HG02938 (cell line): ENCODE data around the gene TNFAIP8L2.

ENCODE experiments used
- ATAC-seq: cut with Tn5 transposase; IDR thresholded peaks from one replicate; pipeline ENCODE4 v1.9.1; 2021; ENCODE audit warnings: mild to moderate bottlenecking, moderate library complexity; ENCODE audit not compliant: unreplicated experiment

TNFAIP8L2 gene

DNA sequence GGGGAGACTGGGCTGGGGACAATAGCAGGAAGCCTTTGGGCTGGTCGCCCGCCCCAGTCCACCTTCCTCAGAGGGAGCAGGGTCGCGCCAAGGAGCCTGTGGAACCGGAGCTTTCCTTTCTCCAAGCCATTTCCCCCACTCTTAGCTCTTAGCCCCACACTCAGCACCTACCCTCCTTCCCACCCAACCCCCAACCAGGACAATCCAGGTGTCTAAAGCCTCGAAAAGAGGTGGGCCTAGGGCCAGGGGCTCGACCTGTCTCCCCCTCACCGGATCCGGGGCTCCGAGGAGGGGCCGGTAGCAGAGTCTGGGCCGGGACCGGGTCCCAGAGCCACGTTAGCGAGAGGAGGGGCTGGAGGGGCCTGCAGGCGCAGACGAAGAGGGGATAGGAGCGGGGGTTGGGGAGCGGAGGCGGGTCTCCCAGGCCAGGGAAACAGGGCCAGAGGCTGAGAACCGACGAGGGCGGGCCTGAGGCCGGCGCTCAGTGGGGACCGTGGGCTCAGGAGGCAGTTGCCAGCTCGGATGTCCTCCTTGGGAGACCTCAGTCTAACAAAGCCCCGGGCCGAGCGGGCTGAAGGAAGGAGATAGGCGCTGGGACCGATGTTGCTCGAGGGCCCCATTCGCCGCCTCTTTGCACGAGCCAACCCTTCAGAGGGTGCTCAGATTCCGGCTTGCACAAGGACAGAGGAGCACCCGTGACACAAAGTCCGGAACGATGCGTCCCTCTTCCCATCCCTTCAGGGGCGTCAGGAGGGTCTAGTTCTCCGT is 11.0 kb upstream of the TNFAIP8L2 start:
- no peak for ATAC-seq

- no peak for ATAC-seq
Observed at GRCh38 chr1:151146072-151146411, 10.4 kb upstream of the TNFAIP8L2 start.

GRCh38 chr1:151146412-151147131 is 9.9 kb upstream of the TNFAIP8L2 start, which contains the start of gene SEMA6C:
TSS of gene SEMA6C (minus strand) at chr1:151146631. CDS start at chr1:151142621, 4,010 bp downstream.
- ATAC-seq, result peak; percentile 95

DNA sequence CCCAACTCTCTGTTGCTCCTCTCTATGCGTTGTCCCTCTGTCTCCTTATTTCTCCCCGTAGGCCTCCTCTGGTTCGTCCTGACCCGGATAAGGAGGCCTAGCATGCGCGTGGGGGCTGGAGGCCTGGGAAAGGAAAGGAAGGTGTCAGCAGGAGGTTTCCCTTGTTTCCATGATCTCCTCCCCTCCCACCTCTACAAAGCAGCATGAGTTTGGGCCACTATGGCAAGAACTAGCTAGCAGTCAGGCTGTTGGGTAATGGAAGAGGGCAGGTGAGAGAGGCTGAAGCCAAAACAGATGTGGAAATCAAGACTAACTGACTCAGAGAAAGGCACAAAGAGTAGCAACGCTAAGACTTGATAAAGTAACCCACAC is 9.3 kb upstream of the TNFAIP8L2 start:
- no peak for ATAC-seq

GRCh38 chr1:151147665-151148064 is 8.8 kb upstream of the TNFAIP8L2 start:
- ATAC-seq, result no peak

DNA sequence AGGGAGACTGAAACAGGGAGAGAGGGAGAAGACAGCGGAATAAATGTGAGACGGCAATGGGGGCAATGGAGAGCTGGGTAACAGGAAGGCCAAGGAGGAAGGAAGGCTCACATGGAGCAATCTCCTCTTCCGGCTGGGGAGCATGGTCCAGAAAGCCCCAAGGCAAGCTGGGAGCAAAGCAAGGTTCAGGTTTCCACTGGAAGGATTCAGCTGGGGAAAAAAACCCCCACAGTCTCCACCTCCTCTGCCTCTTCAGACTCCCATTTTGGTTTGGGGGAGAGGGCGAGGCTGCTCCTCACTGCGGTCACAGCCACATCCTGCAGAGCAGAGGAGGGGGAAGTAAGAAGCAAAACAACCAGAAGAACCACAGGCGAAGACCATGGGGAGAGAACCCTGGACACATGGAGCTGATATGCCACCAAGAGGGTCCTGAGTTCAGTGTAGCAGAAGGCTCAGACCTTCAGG is 650 bp downstream of the TNFAIP8L2 start:
- no peak for ATAC-seq

DNA sequence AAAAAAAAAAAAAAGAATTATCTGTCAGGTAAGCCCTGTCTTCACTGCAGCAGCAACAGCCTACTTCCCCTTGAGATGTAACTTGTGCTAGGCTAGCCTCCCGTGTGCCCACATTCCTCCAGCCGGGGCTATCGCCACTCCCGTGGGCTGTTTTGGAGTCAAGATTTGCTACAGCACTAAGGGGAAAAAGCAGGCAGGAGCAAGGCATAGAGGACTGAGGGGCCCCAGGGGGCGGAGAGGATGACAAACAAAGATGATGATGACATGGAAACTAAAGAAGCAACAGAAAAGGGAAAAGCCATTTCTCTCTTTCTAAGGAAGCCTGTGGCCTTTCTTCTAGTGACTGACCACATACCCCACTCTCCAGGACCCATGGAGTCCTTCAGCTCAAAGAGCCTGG is 1.9 kb downstream of the TNFAIP8L2 start:
- ATAC-seq, result no peak

GRCh38 chr1:151158751-151159251 is 2.4 kb downstream of the TNFAIP8L2 start:
- ATAC-seq, result no peak

DNA sequence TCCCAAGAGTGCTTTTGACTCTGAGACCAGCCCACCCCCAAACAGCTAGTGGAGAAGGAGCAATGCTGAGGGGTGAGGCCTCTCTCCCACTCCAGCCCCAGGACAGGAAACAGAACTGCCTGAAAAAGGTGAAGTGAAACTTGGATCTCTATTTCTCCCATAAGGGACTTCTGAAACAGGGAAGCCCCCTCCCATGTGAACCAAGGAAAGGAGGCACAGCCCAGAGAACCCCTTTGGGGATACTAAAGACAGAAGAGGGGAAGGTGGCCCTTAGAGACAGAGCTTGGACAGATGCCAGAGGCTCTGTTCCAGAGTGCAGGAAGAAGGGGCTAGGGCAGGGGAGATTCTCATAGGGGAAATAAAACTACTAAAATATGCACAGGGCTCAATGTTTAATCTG is 2.9 kb downstream of the TNFAIP8L2 start:
- ATAC-seq, result no peak

GRCh38 chr1:151164732-151165280 is 8.4 kb downstream of the TNFAIP8L2 start:
- ATAC-seq, result no peak

DNA sequence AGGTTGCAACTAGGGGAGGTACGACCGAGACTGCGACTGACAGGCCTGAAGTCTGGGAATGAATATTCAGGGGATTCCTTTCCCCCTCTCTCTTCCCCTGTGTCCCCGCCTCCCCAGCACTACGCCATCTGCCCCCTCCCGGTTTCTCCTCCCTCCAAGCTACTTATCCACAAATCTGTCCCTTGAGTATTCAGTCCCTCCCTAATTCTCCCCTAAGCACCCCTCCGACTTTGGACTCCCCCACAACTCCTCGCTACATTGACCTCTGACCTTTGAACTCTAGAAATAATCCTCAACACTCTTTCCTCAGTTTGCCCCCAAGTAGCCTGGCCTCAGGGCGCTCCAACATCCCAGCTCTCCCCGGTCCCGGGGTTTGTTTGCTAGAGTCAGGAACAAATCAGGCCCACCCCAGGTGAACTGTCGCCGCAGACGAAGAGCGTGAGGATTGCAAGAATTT is 8.9 kb downstream of the TNFAIP8L2 start:
- ATAC-seq, result no peak

DNA sequence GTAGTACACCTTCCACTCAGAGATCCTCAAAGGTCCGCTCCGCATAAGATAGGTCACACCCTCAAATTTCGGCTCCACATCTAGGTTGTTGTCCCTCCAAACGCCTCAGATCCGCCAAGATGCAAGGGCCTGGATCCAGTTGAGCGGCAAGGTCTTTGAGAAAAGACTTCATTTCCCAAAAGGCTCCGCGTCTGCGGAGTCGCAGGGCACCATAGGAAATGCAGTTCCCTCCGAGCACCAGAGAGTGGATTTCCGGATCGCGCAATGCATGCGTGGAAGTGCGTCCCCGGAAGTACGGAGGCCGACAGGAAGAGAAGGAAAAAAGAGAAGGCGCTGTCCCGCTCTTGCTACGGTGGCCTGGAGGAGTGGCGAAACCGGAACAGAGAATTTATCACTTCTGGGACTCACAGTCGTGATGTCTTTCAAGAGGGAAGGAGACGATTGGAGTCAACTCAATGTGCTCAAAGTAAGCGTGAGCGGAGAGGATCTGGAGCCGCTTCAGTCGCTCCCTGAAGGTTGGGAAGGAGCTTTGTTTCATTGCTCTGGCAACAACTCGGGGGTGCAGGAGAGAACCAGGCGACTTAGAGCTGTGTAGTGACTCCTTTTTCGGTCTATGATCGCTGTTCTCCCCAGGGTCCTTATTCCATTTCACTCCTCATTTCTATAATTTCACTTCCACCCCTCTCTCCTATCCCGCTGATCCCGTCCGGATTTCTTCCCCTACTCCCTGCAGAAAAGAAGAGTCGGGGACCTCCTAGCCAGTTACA is 9.5 kb downstream of the TNFAIP8L2 start, which contains the start of the genes LYSMD1 and SCNM1:
LYSMD1 (minus strand) TSS at position 165 of the 767 bp plus-strand sequence. CDS start 644 bp downstream, outside the sequence.
SCNM1 (plus strand) TSS at position 407 of the 767 bp plus-strand sequence; CDS start at position 416, 9 bp downstream.
- peak; percentile 78 for ATAC-seq

- ATAC-seq, result no peak
Observed at GRCh38 chr1:151166505-151166956, 10.1 kb downstream of the TNFAIP8L2 start.

DNA sequence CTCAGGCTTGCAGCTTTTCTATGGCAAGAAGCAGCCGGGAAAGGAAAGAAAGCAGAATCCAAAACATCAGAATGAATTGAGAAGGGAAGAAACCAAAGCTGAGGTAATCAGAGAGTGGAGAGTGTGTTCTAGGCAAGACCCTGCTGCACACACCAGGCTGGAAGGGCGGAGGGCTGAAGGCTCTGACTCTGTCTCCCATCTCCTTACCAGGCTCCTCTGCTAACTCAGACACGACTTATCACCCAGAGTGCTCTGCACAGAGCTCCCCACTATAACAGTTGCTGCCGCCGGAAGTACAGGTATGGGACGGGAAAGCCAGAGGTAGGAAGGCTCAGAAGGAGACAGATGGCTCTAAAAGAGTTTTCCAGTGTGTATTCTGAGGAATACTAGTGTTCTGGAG is 10.7 kb downstream of the TNFAIP8L2 start:
- ATAC-seq, result no peak

DNA sequence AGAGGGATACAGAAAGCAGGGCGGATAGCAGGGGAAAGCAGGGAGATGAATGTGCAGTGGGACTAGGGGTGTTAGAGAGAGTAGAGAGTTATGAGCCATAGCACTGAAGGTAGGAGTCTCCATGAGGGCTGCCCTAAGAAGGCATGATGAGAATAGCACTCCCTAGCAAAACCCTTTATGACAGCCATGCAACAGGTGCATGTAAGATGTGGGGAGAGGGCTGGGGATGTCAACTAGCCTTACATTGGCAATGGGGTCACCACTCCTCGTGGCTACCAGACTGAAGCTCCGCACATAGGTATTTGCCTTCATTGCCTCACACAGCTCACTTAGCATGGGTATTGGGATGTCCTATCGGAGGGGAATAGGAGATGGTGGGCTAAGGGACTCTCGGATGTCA is 14.7 kb downstream of the TNFAIP8L2 start:
- no peak for ATAC-seq

GRCh38 chr1:151175041-151175741 is 18.7 kb downstream of the TNFAIP8L2 start:
- no peak for ATAC-seq

GRCh38 chr1:151175863-151176262 is 19.4 kb downstream of the TNFAIP8L2 start, which contains the start of gene TMOD4:
TSS of gene TMOD4 (minus strand) at chr1:151175981. CDS start at chr1:151174875, 1,106 bp downstream.
- no peak for ATAC-seq

- no peak for ATAC-seq
Observed at GRCh38 chr1:151176514-151177045, 20.1 kb downstream of the TNFAIP8L2 start.

DNA sequence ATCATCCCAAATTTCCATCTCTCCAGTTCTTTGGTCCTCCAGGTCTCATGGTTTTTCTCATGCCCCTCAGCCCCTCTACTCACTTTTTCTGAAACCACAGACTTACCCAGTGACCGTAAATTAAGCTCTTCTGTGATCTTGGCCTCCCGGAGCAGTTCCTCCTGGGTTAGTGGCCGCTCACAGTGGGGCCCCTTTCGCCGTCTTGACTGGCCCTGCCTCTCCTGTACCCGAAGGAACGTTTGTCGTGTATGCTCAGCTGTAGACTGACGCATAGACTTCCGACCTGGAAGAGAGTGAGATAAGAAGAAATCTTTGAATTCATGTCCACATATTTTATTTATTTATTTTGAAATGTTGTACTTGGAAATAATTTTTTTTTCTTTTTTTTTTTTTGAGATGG is 27.8 kb downstream of the TNFAIP8L2 start:
- ATAC-seq, result no peak

DNA sequence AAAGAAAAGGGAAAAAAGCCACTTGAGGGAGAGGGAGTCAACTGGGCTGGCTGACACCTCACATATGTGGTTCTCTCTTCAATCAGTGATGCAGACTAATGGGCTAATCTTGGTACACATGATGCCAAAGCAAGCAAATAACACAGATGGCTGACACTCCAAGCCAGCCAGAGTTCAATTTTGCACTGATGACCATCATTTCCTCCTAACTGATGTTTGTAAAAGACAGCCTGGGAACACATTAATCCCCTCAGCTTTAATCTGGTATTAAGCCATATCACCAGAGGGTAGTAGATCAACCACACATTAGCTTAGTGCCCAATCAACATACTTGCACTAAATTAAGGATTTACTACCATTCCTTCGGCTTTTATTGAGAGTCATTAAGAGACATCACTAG is 30.8 kb downstream of the TNFAIP8L2 start:
- no peak for ATAC-seq
